Measurements from ENCODE around the gene PCDH9. TPM values are rescaled to one million over a fixed set of nuclear protein-coding genes. Genes with fewer than 3 reads are reported as not detected.
A peak's percentile ranks its signal among the peaks of the same experiment; 100 is the strongest.

Gene PCDH9
- total and polyA plus RNA-seq, 7 experiments from 2014 or later: 0.08 to 1.3 (median 0.21) TPM

- H3K4me1 ChIP-seq (ENCODE audit: control insufficient read depth in 2 of 2, insufficient read depth in 2 of 2, low read length in 2 of 2): no peaks in the 10 kb centered on the region
- H3K4me3 ChIP-seq (ENCODE audit: low read length): no peak overlapping the region
- ATAC-seq: peak; percentile 55
Observed at GRCh38 chr13:66994097-66994496, 236.0 kb downstream of the PCDH9 start.

GRCh38 chr13:66992719-66993118 lies 237.4 kb downstream of the PCDH9 start:
- no peaks in the 10 kb centered on the region for H3K27me3 ChIP-seq (ENCODE audit: control insufficient read depth in 2 of 2, insufficient read depth in 2 of 2, low read length in 2 of 2)
- CTCF ChIA-PET: no interaction called here
- H3K4me1 ChIP-seq (ENCODE audit: control insufficient read depth in 2 of 2, insufficient read depth in 2 of 2, low read length in 2 of 2): no peaks in the 10 kb centered on the region
- Mint-ChIP-seq H3K9me3 (no peaks in the 10 kb centered on the region), H3K36me3 (no peaks in the 10 kb centered on the region), H3K27ac (no peak overlapping the region), H3K4me3 (no peak overlapping the region), H3K4me1 (peaks cover 0 to 9% (median 4%) of the 10 kb centered on the region in 7 donors), H3K27me3 (no peaks in the 10 kb centered on the region)
- POLR2A ChIA-PET: no interaction called here
- ATAC-seq: no peak
- no peak overlapping the region for H3K4me3 ChIP-seq (ENCODE audit: low read length)
- intact Hi-C loops (cut with micrococcal nuclease): no loop called here
- no peaks in the 10 kb centered on the region for H3K36me3 ChIP-seq (ENCODE audit: control insufficient read depth in 2 of 3, insufficient read depth in 3 of 3, low read length in 3 of 3)
- no peak for DNase-seq
- H3K9me3 ChIP-seq (ENCODE audit: control insufficient read depth in 2 of 3, low read length in 3 of 3): no peaks in the 10 kb centered on the region
- H3K27ac ChIP-seq (ENCODE audit: low read depth, low read length): no peak overlapping the region

More at GRCh38 chr13:66994097-66994496, 236.0 kb downstream of the PCDH9 start:
- Mint-ChIP-seq H3K36me3 (no peaks in the 10 kb centered on the region), H3K27me3 (no peaks in the 10 kb centered on the region), H3K4me3 (peak overlapping the region in 6 of 10 donors; percentile 0 to 33 (median 16)), H3K9me3 (peaks cover 0 to 6% (median 2%) of the 10 kb centered on the region in 11 donors), H3K27ac (peak overlapping the region in 1 of 9 donors; percentile 9), H3K4me1 (peaks cover 0 to 9% (median 4%) of the 10 kb centered on the region in 7 donors)
- no peaks in the 10 kb centered on the region for H3K9me3 ChIP-seq (ENCODE audit: control insufficient read depth in 2 of 3, low read length in 3 of 3)
- no peak overlapping the region for H3K27ac ChIP-seq (ENCODE audit: low read depth, low read length)
- no peaks in the 10 kb centered on the region for H3K27me3 ChIP-seq (ENCODE audit: control insufficient read depth in 2 of 2, insufficient read depth in 2 of 2, low read length in 2 of 2)
- no peaks in the 10 kb centered on the region for H3K36me3 ChIP-seq (ENCODE audit: control insufficient read depth in 2 of 3, insufficient read depth in 3 of 3, low read length in 3 of 3)
- DNase-seq: peak in 5 of 9 donors; percentile 1 to 20 (median 6)
- POLR2A ChIA-PET: interaction anchor here (0.7 kb wide), 1 partner anchor 81 kb away, joined by 3 read pairs; no protein-coding TSS in a partner anchor
- CTCF ChIA-PET: no interaction called here
- intact Hi-C loops (cut with micrococcal nuclease): no loop called here

DNA sequence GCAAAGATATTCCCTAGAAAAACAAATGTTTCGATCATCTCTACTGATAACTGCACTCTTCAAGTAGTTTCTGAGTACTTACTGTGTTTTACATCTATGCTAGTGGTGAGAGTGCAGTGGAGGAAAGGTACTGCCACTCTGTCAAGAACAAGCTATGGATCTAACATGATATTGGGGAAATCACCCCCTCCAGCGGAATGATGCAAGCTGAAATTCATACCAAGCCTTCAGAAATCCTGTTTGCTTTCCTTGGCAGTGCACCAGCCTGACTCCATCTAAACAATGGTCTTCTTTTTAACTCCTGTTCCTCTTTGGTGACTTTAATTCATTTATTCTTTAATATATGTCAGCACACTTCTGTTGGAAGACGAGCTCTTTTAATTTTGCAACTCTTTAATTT lies 238.0 kb downstream of the PCDH9 start:
- intact Hi-C loops (cut with micrococcal nuclease): no loop called here
- Mint-ChIP-seq H3K27me3 (no peaks in the 10 kb centered on the region), H3K4me3 (no peak overlapping the region), H3K9me3 (no peaks in the 10 kb centered on the region), H3K36me3 (no peaks in the 10 kb centered on the region), H3K4me1 (peaks cover 0 to 9% (median 4%) of the 10 kb centered on the region in 7 donors), H3K27ac (no peak overlapping the region)
- no peaks in the 10 kb centered on the region for H3K36me3 ChIP-seq (ENCODE audit: control insufficient read depth in 2 of 3, insufficient read depth in 3 of 3, low read length in 3 of 3)
- ChIA-PET POLR2A (no interaction called here), CTCF (no interaction called here)
- H3K9me3 ChIP-seq (ENCODE audit: control insufficient read depth in 2 of 3, low read length in 3 of 3): no peaks in the 10 kb centered on the region
- ATAC-seq (no peak), DNase-seq (no peak)
- no peaks in the 10 kb centered on the region for H3K4me1 ChIP-seq (ENCODE audit: control insufficient read depth in 2 of 2, insufficient read depth in 2 of 2, low read length in 2 of 2)
- no peaks in the 10 kb centered on the region for H3K27me3 ChIP-seq (ENCODE audit: control insufficient read depth in 2 of 2, insufficient read depth in 2 of 2, low read length in 2 of 2)
- no peak overlapping the region for H3K27ac ChIP-seq (ENCODE audit: low read depth, low read length)
- H3K4me3 ChIP-seq (ENCODE audit: low read length): no peak overlapping the region

GRCh38 chr13:66984241-66984640 lies 245.9 kb downstream of the PCDH9 start:
- Mint-ChIP-seq H3K4me3 (no peak overlapping the region), H3K27ac (no peak overlapping the region), H3K4me1 (no peaks in the 10 kb centered on the region), H3K27me3 (no peaks in the 10 kb centered on the region), H3K36me3 (no peaks in the 10 kb centered on the region), H3K9me3 (peaks cover 0 to 4% (median 0%) of the 10 kb centered on the region in 11 donors)
- intact Hi-C loops (cut with micrococcal nuclease): no loop called here
- Histone ChIP-seq H3K27ac (ENCODE audit: low read depth, low read length) (no peak overlapping the region), H3K4me3 (ENCODE audit: low read length) (no peak overlapping the region), H3K27me3 (ENCODE audit: control insufficient read depth in 2 of 2, insufficient read depth in 2 of 2, low read length in 2 of 2) (no peaks in the 10 kb centered on the region), H3K9me3 (ENCODE audit: control insufficient read depth in 2 of 3, low read length in 3 of 3) (no peaks in the 10 kb centered on the region), H3K4me1 (ENCODE audit: control insufficient read depth in 2 of 2, insufficient read depth in 2 of 2, low read length in 2 of 2) (no peaks in the 10 kb centered on the region), H3K36me3 (ENCODE audit: control insufficient read depth in 2 of 3, insufficient read depth in 3 of 3, low read length in 3 of 3) (no peaks in the 10 kb centered on the region)
- DNase-seq (no peak), ATAC-seq (no peak)
- POLR2A ChIA-PET: no interaction called here
- CTCF ChIA-PET: no interaction called here

- H3K4me3 Mint-ChIP-seq: no peak overlapping the region
- no peaks in the 10 kb centered on the region for H3K4me1 ChIP-seq (ENCODE audit: control insufficient read depth in 2 of 2, insufficient read depth in 2 of 2, low read length in 2 of 2)
- no peak for DNase-seq
- ChIA-PET CTCF (no interaction called here), POLR2A (no interaction called here)
- no peak overlapping the region for H3K27ac Mint-ChIP-seq
- H3K4me3 ChIP-seq (ENCODE audit: low read length): no peak overlapping the region
- H3K9me3 ChIP-seq (ENCODE audit: control insufficient read depth in 2 of 3, low read length in 3 of 3): no peaks in the 10 kb centered on the region
- H3K36me3 ChIP-seq (ENCODE audit: control insufficient read depth in 2 of 3, insufficient read depth in 3 of 3, low read length in 3 of 3): no peaks in the 10 kb centered on the region
- intact Hi-C loops (cut with micrococcal nuclease): no loop called here
- peaks cover 0 to 4% (median 0%) of the 10 kb centered on the region in 11 donors for H3K9me3 Mint-ChIP-seq
- H3K27me3 Mint-ChIP-seq: no peaks in the 10 kb centered on the region
- no peak overlapping the region for H3K27ac ChIP-seq (ENCODE audit: low read depth, low read length)
- H3K27me3 ChIP-seq (ENCODE audit: control insufficient read depth in 2 of 2, insufficient read depth in 2 of 2, low read length in 2 of 2): no peaks in the 10 kb centered on the region
- no peaks in the 10 kb centered on the region for H3K36me3 Mint-ChIP-seq
- ATAC-seq: no peak
- no peaks in the 10 kb centered on the region for H3K4me1 Mint-ChIP-seq
Observed at GRCh38 chr13:66981912-66982311, 248.2 kb downstream of the PCDH9 start.

DNA sequence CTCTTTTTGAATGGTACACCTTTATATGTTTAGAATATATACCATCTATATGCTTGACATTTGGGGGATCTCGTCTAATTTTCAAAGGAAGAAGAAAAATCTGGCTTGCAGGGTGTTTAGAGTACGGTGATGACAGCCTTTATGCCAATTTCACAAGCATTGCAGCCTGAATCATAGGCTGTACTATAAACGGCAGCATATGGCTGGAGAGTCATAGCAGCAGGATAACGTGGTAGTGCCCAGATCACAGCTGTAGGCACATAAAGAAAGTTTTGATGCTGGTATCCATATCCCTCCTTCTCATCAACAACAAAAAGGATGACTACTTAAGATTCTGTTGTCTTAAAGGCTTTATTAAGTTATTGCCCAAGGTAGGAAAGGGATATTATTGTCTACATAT lies 253.0 kb downstream of the PCDH9 start:
- POLR2A ChIA-PET: no interaction called here
- Mint-ChIP-seq H3K4me3 (no peak overlapping the region), H3K27me3 (no peaks in the 10 kb centered on the region), H3K4me1 (no peaks in the 10 kb centered on the region), H3K27ac (no peak overlapping the region), H3K36me3 (no peaks in the 10 kb centered on the region), H3K9me3 (peaks cover 0 to 2% (median 0%) of the 10 kb centered on the region in 11 donors)
- Histone ChIP-seq H3K9me3 (ENCODE audit: control insufficient read depth in 2 of 3, low read length in 3 of 3) (no peaks in the 10 kb centered on the region), H3K27ac (ENCODE audit: low read depth, low read length) (no peak overlapping the region), H3K4me1 (ENCODE audit: control insufficient read depth in 2 of 2, insufficient read depth in 2 of 2, low read length in 2 of 2) (no peaks in the 10 kb centered on the region), H3K36me3 (ENCODE audit: control insufficient read depth in 2 of 3, insufficient read depth in 3 of 3, low read length in 3 of 3) (no peaks in the 10 kb centered on the region), H3K4me3 (ENCODE audit: low read length) (no peak overlapping the region), H3K27me3 (ENCODE audit: control insufficient read depth in 2 of 2, insufficient read depth in 2 of 2, low read length in 2 of 2) (no peaks in the 10 kb centered on the region)
- DNase-seq (no peak), ATAC-seq (no peak)
- CTCF ChIA-PET: no interaction called here
- intact Hi-C loops (cut with micrococcal nuclease): no loop called here

- no peaks in the 10 kb centered on the region for H3K9me3 ChIP-seq (ENCODE audit: control insufficient read depth in 2 of 3, low read length in 3 of 3)
Observed at GRCh38 chr13:66974889-66975288, 255.2 kb downstream of the PCDH9 start.

More at GRCh38 chr13:66974889-66975288, 255.2 kb downstream of the PCDH9 start:
- DNase-seq (no peak), ATAC-seq (no peak)
- H3K36me3 Mint-ChIP-seq: no peaks in the 10 kb centered on the region
- no peak overlapping the region for H3K27ac Mint-ChIP-seq
- no peaks in the 10 kb centered on the region for H3K27me3 Mint-ChIP-seq
- ChIA-PET POLR2A (no interaction called here), CTCF (no interaction called here)
- H3K27ac ChIP-seq (ENCODE audit: low read depth, low read length): no peak overlapping the region
- intact Hi-C loops (cut with micrococcal nuclease): no loop called here
- no peaks in the 10 kb centered on the region for H3K27me3 ChIP-seq (ENCODE audit: control insufficient read depth in 2 of 2, insufficient read depth in 2 of 2, low read length in 2 of 2)
- no peaks in the 10 kb centered on the region for H3K9me3 Mint-ChIP-seq
- no peak overlapping the region for H3K4me3 ChIP-seq (ENCODE audit: low read length)
- H3K36me3 ChIP-seq (ENCODE audit: control insufficient read depth in 2 of 3, insufficient read depth in 3 of 3, low read length in 3 of 3): no peaks in the 10 kb centered on the region
- no peak overlapping the region for H3K4me3 Mint-ChIP-seq
- H3K4me1 Mint-ChIP-seq: no peaks in the 10 kb centered on the region
- H3K4me1 ChIP-seq (ENCODE audit: control insufficient read depth in 2 of 2, insufficient read depth in 2 of 2, low read length in 2 of 2): no peaks in the 10 kb centered on the region
